Keratinocyte (primary cell): ENCODE data around the gene NEK6.

Source experiments
- EZH2 ChIP-seq: IDR thresholded peaks from one replicate; pipeline ENCODE4 v1.6.1; 2012; ENCODE audit warnings: inconsistent platforms, mild to moderate bottlenecking, low read length, moderate library complexity
- TF ChIP-seq, protein P1 (sequence below), 3 experiments: IDR thresholded peaks in 1 of 3; conservative IDR thresholded peaks in 1 of 3; optimal IDR thresholded peaks in 1 of 3; 2 replicates in 2 of 3; 3 replicates in 1 of 3; pipeline versions ENCODE3 to v1.5.1; 2011; ENCODE audit warnings: low read length in 3 of 3, mild to moderate bottlenecking in 3 of 3, moderate library complexity in 2 of 3, control low read depth in 1 of 3, inconsistent platforms in 1 of 3; ENCODE audit not compliant: insufficient read depth in 2 of 3; ENCODE audit errors: extremely low read depth in 1 of 3

DNA sequence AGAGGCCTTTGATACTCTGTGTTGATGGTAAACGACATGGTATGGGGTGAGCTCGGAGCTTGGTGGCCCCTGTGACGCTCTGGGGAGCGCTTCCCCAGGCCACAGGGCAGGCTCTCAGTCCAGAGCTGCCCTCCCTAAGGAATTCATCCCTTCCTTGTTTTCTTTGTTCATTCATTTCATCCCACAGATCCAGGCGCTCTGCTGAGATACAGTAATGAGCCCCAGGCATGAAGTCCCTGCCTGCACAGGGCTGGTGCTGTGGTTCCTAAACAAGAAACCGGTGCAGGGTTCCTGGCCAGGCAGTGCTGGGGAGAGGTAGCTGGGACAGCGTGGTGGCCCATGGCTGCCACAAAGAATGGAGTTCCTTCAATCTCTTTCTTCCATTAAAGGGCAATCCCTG, 14.4 kb downstream of the NEK6 start:
- no peak for TF ChIP-seq EZH2
- TF ChIP-seq, protein P1, sequence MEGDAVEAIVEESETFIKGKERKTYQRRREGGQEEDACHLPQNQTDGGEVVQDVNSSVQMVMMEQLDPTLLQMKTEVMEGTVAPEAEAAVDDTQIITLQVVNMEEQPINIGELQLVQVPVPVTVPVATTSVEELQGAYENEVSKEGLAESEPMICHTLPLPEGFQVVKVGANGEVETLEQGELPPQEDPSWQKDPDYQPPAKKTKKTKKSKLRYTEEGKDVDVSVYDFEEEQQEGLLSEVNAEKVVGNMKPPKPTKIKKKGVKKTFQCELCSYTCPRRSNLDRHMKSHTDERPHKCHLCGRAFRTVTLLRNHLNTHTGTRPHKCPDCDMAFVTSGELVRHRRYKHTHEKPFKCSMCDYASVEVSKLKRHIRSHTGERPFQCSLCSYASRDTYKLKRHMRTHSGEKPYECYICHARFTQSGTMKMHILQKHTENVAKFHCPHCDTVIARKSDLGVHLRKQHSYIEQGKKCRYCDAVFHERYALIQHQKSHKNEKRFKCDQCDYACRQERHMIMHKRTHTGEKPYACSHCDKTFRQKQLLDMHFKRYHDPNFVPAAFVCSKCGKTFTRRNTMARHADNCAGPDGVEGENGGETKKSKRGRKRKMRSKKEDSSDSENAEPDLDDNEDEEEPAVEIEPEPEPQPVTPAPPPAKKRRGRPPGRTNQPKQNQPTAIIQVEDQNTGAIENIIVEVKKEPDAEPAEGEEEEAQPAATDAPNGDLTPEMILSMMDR (optimal IDR thresholded peaks at IDR 0.05 in 1 of 3, IDR thresholded peaks at IDR 0.05 in 1 of 3, conservative IDR thresholded peaks at IDR 0.05 in 1 of 3; ENCODE audit: extremely low read depth in 1 of 3, insufficient read depth in 2 of 3, low read length in 3 of 3): no peak
